Ishikawa (cell line): ENCODE results near the gene SREBF2.
A peak's percentile ranks its signal among the peaks of the same experiment; 100 is the strongest.

ENCODE experiments used
- CEBPB ChIP-seq: IDR thresholded peaks from 2 replicates; pipeline ENCODE4 v1.6.1; 2012
- CREB1 ChIP-seq: IDR thresholded peaks from 2 replicates; pipeline ENCODE4 v1.6.1; 2012; ENCODE audit warnings: low read depth
- EGR1 ChIP-seq: IDR thresholded peaks from 2 replicates; pipeline ENCODE4 v1.6.1; 2012
- FOXM1 ChIP-seq: IDR thresholded peaks from 2 replicates; pipeline ENCODE4 v1.6.1; 2012; ENCODE audit warnings: low read depth, borderline replicate concordance
- MAX ChIP-seq: IDR thresholded peaks from 2 replicates; pipeline ENCODE4 v1.6.1; 2012
- NFIC ChIP-seq: IDR thresholded peaks from 2 replicates; pipeline ENCODE4 v1.6.1; 2012
- RAD21 ChIP-seq: IDR thresholded peaks from 2 replicates; pipeline ENCODE4 v1.6.1; 2012; ENCODE audit warnings: low read depth
- REST ChIP-seq: IDR thresholded peaks from 2 replicates; pipeline ENCODE4 v1.6.1; 2012; ENCODE audit warnings: low read depth, mild to moderate bottlenecking
- TAF1 ChIP-seq: IDR thresholded peaks from 2 replicates; pipeline ENCODE4 v1.6.1; 2012; ENCODE audit warnings: low read depth, mild to moderate bottlenecking
- TCF12 ChIP-seq: IDR thresholded peaks from 2 replicates; pipeline ENCODE4 v1.6.1; 2012; ENCODE audit warnings: low read depth
- TEAD4 ChIP-seq: IDR thresholded peaks from 2 replicates; pipeline ENCODE4 v1.6.1; 2012
- USF1 ChIP-seq: IDR thresholded peaks from 2 replicates; pipeline ENCODE4 v1.6.1; 2012
- YY1 ChIP-seq: IDR thresholded peaks from 2 replicates; pipeline ENCODE4 v1.6.1; 2012; ENCODE audit warnings: low read depth
- ZBTB7A ChIP-seq: IDR thresholded peaks from 2 replicates; pipeline ENCODE4 v1.6.1; 2012; ENCODE audit warnings: low read depth

The SREBF2 gene

DNA sequence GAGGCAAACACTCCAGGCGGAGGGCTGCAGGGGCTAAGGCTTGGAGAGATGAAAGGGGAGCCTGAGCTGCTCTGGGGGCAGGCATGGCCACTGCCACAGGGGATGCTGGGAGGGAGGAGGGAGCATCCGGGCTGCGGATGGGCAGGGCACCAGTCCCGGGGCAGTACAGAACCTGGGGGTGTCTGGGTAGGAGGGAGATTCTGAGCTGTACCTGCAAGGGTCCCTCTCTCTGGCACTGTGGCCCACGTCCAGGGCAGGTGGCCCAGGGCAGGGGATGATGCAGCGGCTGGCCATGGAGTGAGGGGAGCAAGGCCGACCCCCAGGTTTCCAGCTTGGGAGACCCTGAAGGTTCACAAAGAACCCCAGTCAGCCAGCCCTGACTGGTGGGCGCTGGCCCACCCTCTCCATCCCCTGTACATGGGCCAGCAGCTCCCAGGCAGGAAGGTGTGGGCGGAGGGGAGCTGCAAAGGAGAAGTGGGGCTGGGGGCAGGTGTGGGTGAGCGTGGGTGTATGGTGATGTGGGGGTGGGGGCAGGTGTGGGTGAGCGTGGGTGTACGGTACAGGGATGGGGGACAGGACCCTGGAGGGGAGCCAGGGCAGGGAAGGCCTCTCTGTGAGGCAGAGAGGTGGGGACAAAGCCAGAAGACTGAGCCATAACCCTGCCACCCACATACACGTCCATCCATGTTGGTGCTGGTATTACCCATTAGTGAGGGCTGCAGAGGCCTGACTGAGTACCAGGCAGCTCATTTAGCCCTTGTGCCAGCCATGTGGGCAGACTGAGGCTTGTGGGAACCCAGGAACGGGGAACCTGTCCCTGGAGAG is 95.9 kb downstream of the SREBF2 start:
- TF ChIP-seq MAX (no peak), EGR1 (peak; percentile 60), NFIC (no peak), ZBTB7A (0 out of 2 replicates have a peak, but pooled peaks have one; percentile 24)

DNA sequence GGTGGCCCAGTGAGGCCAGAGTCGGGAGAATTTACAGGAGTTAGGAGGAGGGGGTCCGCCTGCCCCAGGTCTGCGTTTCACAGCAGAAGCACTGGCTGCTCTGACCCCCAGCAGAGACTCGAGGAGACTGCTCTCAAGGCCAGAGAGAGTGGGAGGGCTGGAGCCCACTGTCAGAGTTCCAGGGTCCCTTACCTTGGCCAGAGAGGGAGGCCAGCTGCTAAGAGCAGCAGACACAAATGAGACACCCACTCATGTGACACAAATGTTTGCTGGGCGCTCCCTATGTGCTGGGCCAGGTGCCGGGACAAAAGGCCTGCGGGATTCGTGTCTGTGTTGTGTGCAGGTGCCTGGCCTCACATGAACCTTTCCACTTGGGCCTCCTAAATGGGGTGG is 96.5 kb downstream of the SREBF2 start:
- TF ChIP-seq CREB1 = no peak
- TF ChIP-seq EGR1 = no peak
- no peak for TF ChIP-seq TCF12
- TF ChIP-seq USF1 = no peak
- no peak for TF ChIP-seq FOXM1
- TF ChIP-seq CEBPB = no peak
- no peak for TF ChIP-seq YY1
- no peak for TF ChIP-seq RAD21
- TF ChIP-seq REST = no peak
- TF ChIP-seq NFIC = no peak
- no peak for TF ChIP-seq TAF1
- no peak for TF ChIP-seq TEAD4
- TF ChIP-seq ZBTB7A = no peak

- TF ChIP-seq MAX (no peak), REST (no peak), ZBTB7A (no peak), TCF12 (no peak), EGR1 (no peak), TAF1 (no peak), RAD21 (no peak), TEAD4 (no peak), USF1 (no peak)
Measured at GRCh38 chr22:41931701-41932269, 98.9 kb downstream of the SREBF2 start.

GRCh38 chr22:41932353-41932752 is 99.4 kb downstream of the SREBF2 start:
- TF ChIP-seq ZBTB7A (no peak), CREB1 (no peak), YY1 (no peak), EGR1 (no peak), MAX (no peak), TCF12 (no peak), RAD21 (no peak)

DNA sequence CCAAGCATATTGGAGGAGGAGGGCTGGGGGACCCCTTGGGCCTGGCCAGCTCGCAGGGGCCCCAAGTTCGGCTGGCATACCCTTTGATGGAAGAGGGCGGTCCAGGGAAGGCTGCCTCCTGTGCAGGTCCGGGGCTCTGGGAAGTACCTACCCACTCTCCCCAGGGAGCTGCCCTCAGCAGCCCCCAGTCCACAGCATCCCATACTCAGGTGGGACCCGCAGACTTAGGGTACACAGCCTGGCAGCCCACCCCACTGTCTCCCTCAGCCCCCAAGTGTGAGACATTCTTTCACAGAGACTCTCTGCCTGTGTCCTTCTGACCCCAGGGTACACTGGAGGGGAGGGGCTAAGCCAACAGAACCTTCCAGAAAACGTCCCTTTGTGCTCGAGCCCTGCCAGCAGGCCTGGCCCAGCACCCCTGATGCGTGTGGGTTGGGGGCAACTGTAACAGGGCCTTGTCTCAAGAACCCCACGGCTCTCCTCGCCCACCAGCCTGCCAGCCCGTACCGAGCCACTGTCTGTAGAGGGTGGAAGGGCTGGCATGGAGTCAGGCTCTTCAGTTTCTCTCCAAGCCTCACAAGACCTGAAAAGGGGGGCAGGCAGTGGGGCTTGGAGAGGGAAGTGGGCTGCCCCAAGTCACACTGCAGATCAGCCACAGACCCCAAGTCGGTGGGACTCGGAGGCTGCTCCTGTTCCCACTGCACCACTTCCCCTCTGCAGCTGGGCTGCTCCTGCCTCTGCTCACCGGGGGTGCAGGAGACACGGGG is 100.7 kb downstream of the SREBF2 start:
- TF ChIP-seq EGR1 (no peak), MAX (no peak), TEAD4 (no peak), NFIC (no peak), TAF1 (no peak), ZBTB7A (no peak), CREB1 (no peak), YY1 (no peak), FOXM1 (no peak), TCF12 (no peak)
